Smooth muscle cell of the brain vasculature (primary cell): ENCODE measurements around the gene GPT2.

Experiments used
- DNase-seq: peaks from one replicate; pipeline ENCODE4 v3.0.0-alpha.2; 2012; ENCODE audit warnings: low read depth, low spot score

GPT2 gene

GRCh38 chr16:46968063-46968435, 83.9 kb downstream of the GPT2 start:
- no peak for DNase-seq

DNA sequence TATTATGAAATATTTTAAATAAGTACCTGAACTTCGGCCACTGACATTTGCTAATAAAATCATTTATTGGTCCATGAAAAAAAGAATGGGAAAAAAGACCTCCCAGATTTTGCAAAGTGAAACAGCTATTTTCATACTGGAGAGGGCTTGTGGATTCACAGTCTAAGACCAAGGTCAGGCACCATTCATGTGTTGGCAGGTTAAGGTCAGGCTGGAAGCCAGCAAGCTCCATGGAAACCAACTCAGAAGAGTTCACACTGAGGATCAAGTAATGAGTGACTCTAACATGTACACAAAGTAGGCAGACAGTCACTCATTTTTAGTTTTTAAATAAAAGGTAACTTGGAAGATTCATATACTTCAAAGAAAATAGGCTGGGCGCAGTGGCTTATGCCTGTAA, 85.9 kb downstream of the GPT2 start:
- DNase-seq, result no peak

DNA sequence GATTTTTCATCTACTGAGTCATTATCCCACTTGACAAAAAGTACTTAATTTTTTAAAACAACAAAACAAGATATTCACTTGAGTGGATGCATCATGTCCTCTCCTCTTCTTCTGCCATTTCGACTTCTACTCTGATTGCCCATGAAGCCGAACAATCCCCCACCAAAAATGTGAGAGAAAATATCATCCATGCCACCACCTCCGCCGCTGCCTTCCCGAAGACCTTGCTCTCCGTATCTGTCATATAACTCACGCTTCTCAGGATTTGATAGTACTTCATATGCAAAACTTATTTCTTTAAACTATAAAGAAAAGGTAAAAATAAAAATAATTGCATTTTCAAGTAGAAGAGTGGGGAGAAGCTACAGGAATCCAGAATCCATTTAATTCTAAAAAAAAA, 87.1 kb downstream of the GPT2 start:
- DNase-seq, result no peak

- no peak for DNase-seq
These were observed 88.5 kb downstream of the GPT2 start for GRCh38 chr16:46972429-46973206.

DNA sequence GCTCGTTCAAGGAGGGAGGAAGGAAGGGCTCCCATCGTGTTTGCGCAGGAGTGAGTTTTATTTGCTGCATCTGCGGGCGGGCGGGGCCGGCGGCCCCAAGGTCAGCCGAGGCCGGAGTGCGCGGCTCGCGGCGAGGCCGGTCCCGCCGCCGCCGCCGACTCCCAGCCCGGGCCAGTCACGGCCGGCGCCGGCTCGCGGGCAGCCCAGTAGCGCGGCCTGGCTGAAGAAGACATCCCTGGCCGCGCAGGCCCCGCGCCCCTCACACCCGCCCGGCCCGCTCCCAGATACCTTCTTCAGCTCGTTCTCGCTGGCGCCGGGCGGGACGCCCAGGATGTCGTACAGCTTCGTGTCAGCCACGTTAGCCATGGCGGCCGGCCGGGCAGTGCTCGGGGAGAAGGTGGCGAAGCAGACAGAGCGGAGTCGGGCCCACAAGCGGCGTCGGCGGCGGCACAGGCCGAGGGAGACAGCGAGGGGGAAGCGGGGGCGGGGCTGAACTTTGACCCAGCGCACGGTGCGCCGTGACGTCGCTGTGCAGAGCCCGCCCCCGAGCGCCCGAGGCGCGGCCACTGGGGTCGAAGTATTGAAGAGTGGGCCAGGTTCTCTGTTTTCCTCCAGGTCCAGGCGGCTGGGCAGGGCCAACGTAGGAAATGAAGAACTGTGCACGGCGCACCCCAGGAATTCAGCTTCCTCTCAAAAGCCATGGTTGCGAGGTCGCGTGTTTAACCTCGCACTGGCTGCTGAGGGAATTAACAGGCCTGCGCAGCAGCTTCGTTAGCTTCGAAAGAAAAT, 89.2 kb downstream of the GPT2 start, which contains the start of gene DNAJA2:
Gene DNAJA2 (minus strand): TSS at position 468 of the 789 bp plus-strand sequence. CDS start 102 bp downstream, at position 366.
- DNase-seq, result peak; percentile 72

GRCh38 chr16:46973996-46974324, 89.8 kb downstream of the GPT2 start:
- no peak for DNase-seq

DNA sequence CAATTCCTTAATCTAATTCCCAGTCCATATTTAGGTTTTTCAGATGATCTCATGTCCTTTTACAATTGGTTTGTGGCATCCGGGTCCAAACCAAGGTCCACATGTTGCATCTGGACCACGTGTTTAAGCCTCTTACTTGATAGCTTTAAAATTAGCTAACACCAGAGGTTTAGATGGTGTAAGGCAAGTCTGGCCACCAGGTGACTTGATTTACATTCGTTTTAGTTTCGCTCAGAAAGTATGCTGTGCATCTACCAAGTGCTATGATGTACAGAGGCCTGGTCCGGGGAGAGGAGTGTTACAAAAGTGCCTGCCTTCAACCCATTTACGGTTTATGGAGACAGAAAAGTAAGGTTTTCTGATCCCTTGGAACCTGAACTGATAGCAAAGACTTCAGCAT, 90.2 kb downstream of the GPT2 start:
- no peak for DNase-seq

GRCh38 chr16:46975165-46975564, 91.0 kb downstream of the GPT2 start:
- DNase-seq, result no peak

DNA sequence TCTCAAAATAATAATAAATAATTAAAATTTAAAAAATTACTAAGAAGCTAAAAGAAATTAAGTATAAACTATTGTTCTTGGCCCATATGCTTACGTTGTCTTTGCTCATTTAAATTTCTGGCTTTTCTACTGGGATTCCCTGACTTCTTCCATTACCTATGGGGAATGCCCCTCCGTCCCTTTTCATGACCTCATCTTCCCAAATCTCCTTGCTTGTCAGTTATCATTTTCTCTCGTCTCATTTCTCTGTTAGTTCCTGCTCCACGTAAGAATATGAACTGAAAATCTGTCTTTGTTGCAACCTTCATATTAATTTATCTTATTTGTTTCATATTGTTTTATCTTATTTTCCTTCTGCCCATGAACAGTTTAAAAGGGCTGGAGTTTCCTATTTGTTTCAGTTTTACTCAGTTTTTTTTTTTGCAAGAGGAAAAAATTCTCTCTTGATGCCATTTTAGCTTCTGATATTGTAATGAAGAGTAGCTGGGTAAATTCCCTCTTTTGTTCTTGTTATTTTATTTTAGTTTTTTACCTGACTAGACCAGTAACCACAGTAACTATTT, 91.8 kb downstream of the GPT2 start:
- DNase-seq, result no peak

DNA sequence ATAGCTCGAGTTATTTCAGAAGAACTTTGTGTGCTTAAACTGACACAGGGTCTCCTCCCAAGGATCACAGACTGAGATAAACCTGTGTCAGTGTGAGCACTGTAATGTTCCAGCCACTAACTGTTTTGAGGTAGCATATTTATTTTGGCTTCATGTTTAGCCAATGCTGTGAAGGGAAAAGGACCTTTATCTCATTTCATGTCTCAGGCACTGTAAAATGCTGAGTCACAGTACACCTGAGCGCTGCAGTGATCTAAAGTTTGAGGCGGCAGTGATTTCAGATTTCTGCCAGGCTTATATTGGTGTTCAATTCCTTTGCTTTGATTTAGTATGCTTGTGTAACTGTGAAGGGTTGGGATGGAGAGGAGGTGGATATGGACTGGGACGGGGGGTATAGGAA, 92.4 kb downstream of the GPT2 start:
- DNase-seq, result no peak
